Endothelial cell (in vitro differentiated cells): Measurements from ENCODE around the gene TMEFF2. TPM values are rescaled to one million over a fixed set of nuclear protein-coding genes. Genes with fewer than 3 reads are reported as not detected.

Experiments used
- DNase-seq: peaks from one replicate; pipeline ENCODE4 v3.0.0; 2021; ENCODE audit warnings: low spot score
- H3K27ac Mint-ChIP-seq: one replicate; pipeline ENCODE4 v1.8.0; 2021; ENCODE audit warnings: mixed read lengths, inconsistent platforms; ENCODE audit not compliant: unreplicated experiment
- H3K27me3 Mint-ChIP-seq: one replicate; pipeline ENCODE4 v1.8.0; 2021; ENCODE audit warnings: mild to moderate bottlenecking, moderate library complexity, mixed read lengths, inconsistent platforms; ENCODE audit not compliant: unreplicated experiment
- H3K36me3 Mint-ChIP-seq: one replicate; pipeline ENCODE4 v1.8.0; 2021; ENCODE audit warnings: mild to moderate bottlenecking, low read depth, mixed read lengths, inconsistent platforms; ENCODE audit not compliant: unreplicated experiment
- H3K4me1 Mint-ChIP-seq: one replicate; pipeline ENCODE4 v1.8.0; 2021; ENCODE audit warnings: mild to moderate bottlenecking, mixed read lengths, inconsistent platforms; ENCODE audit not compliant: unreplicated experiment
- H3K4me3 Mint-ChIP-seq: one replicate; pipeline ENCODE4 v1.8.0; 2021; ENCODE audit warnings: mild to moderate bottlenecking, mixed read lengths, inconsistent platforms; ENCODE audit not compliant: unreplicated experiment
- H3K9me3 Mint-ChIP-seq: one replicate; pipeline ENCODE4 v1.8.0; 2021; ENCODE audit warnings: mixed read lengths, inconsistent platforms; ENCODE audit not compliant: unreplicated experiment
- CTCF ChIP-seq: fragments of 200-600 bp; sonication (generic); IDR thresholded peaks from one replicate; pipeline ENCODE4 v1.5.0; 2021; ENCODE audit warnings: antibody characterized with exemption; ENCODE audit not compliant: unreplicated experiment
- total RNA-seq: library from RNA; stranded (reverse); fragmentation: NEBNext Ultra II Directional; extraction: Animal tissue kit (Norgen Biotek cat#: 25700); gene quantifications from one replicate; pipeline ENCODE4 v1.2.1, GENCODE V29; 2021; ENCODE audit not compliant: unreplicated experiment

The TMEFF2 gene
- total RNA-seq, 1 donor from 2014 or later, result 0.10 TPM

DNA sequence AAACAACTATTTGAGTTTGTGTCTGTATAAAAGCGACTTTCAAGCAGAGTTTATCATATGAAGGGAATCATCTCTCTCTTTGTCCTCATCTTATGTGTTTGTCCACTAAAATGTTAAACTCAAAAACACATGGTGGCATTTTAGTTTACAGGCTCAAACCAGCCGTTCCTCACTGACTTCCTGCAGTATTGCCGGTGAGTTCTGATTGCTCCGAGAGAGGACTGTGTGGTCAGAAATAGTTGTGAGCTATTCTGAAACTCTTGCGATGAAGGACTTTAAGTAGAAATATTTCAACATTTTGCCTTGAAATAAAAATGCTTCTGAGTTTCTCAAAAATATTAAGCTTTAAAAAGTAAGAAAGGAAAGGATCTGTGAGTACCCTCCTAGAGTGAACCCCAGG is 184.7 kb downstream of the TMEFF2 start:
- H3K4me1 Mint-ChIP-seq, result peaks cover 23% of the 10 kb centered on the region
- H3K9me3 Mint-ChIP-seq, result no peaks in the 10 kb centered on the region
- no peak for TF ChIP-seq CTCF
- no peaks in the 10 kb centered on the region for H3K36me3 Mint-ChIP-seq
- no peak for DNase-seq
- no peak overlapping the region for H3K4me3 Mint-ChIP-seq
- no peaks in the 10 kb centered on the region for H3K27me3 Mint-ChIP-seq
- H3K27ac Mint-ChIP-seq, result no peak overlapping the region

DNA sequence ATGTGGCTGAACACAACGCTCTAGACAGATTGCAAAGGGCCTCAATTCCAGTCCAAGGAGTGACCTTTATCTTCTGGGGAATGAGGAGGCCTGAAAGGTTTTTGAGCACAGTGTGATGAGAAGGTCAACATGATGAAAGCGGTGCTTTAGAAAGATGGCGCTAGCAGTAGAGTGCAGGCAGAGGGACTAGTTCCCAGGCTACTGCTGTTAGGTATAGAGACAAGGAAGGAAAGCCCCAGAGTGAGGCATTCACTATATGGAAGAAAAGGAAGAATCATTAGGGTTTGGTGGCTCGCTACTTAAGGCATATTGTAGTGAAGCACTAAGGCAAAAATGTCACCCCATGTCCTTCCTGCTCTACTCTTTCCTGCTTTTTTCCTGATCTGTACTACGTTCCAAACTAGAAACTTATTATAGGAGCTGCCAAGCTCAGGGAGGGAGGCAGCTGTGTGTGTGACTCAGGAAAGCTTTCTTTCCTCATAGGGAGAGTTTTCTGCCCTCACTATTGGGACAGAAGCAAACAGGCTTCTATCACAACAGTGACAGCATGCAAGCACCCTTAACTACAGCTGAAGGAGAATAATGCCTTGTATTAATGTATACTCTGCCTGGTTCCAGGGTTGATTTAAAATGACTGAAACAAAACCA is 187.0 kb downstream of the TMEFF2 start:
- no peak for DNase-seq
- Mint-ChIP-seq H3K27ac (peak overlapping the region; percentile 72), H3K36me3 (no peaks in the 10 kb centered on the region), H3K4me1 (peaks cover 31% of the 10 kb centered on the region), H3K27me3 (no peaks in the 10 kb centered on the region), H3K9me3 (no peaks in the 10 kb centered on the region), H3K4me3 (no peak overlapping the region)
- TF ChIP-seq CTCF, result no peak

DNA sequence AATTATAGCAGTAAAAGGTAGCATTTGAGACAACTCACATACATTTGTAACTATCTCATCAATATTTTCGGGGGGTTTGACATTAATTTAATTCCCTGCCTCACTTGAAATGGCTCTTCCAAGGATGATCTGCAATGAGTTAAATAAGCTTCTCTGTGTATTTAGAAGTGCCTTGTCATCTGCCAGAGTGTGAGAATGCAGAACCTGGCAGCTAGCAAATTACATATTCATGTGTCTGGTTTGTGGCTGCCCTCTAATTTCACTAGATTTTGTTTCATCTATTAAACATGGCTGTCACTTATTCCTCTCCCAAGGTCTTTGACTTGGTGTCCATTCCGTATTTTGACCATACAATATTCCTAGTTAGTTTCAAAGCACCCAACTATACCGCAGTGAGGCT is 189.5 kb downstream of the TMEFF2 start:
- H3K4me3 Mint-ChIP-seq, result no peak overlapping the region
- H3K27ac Mint-ChIP-seq, result no peak overlapping the region
- no peaks in the 10 kb centered on the region for H3K27me3 Mint-ChIP-seq
- no peak for DNase-seq
- no peaks in the 10 kb centered on the region for H3K36me3 Mint-ChIP-seq
- no peaks in the 10 kb centered on the region for H3K9me3 Mint-ChIP-seq
- peaks cover 27% of the 10 kb centered on the region for H3K4me1 Mint-ChIP-seq
- no peak for TF ChIP-seq CTCF

DNA sequence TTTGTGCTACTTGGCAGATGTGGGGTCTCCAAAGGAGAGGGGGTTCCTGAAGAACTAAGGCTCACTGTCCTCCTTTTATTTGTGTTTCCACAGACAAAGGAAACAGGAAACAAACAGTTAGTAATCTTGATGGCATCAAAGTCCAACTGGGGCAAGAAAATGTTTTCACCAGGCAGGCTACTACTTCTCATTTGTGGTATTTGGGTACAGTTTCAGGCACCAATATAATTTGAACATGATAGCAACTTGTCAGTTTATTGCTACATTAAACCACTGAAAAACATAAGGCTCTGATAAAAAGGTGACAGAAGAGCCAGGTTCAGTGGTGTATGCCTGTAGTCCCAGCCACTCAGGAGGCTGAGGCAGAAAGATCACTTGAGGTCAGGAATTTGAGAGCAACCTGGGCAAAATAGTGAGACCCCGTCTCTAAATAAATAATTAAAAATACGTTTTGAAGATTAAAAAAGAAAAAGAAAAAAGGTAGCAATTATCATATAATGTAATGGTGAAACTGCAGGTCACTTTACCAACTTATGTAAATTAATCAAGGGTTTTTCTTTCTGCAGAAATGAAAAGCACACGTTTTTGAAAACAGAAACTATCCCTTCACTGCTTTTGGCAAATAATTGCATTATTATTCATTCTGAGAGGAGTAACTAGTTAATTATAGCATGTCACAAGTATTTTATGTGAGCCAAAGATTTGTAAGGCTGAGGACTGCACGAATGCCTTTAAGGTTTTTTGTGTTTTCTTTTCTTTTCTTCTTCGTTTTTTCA is 190.4 kb downstream of the TMEFF2 start:
- no peak overlapping the region for H3K27ac Mint-ChIP-seq
- H3K4me3 Mint-ChIP-seq, result no peak overlapping the region
- no peak for DNase-seq
- H3K9me3 Mint-ChIP-seq, result no peaks in the 10 kb centered on the region
- no peak for TF ChIP-seq CTCF
- no peaks in the 10 kb centered on the region for H3K36me3 Mint-ChIP-seq
- no peaks in the 10 kb centered on the region for H3K27me3 Mint-ChIP-seq
- peaks cover 27% of the 10 kb centered on the region for H3K4me1 Mint-ChIP-seq

DNA sequence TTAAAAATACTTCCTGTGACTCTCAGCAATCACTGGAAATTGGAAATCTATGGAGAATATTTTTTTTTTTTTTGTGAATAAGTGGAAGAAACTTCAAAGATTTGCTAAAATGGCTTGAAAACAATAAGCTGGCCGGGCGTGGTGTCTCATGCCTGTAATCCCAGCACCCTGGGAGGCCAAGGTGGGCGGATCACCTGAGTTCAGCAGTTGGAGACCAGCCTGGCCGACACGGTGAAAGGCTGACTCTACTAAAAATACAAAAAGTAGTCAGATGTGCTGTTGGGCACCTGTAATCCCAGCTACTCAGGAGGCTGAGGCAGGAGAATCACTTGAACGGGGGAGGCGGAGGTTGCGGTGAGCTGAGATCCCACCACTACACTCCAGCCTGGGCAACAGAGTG is 192.3 kb downstream of the TMEFF2 start:
- Mint-ChIP-seq H3K9me3 (no peaks in the 10 kb centered on the region), H3K27ac (no peak overlapping the region), H3K4me3 (no peak overlapping the region), H3K27me3 (no peaks in the 10 kb centered on the region), H3K4me1 (peaks cover 17% of the 10 kb centered on the region), H3K36me3 (no peaks in the 10 kb centered on the region)
- DNase-seq, result no peak
- TF ChIP-seq CTCF, result no peak
